Nucleus accumbens (tissue), 56 donors: Measurements from ENCODE around the gene UVSSA.

Source experiments
- DNase-seq, 56 donors: peaks; one replicate each; lab custom pipeline; 2025; lab: John Stamatoyannopoulos, UW

The UVSSA gene

GRCh38 chr4:1375051-1375721, 28.2 kb downstream of the UVSSA start:
- no peak for DNase-seq

- no peak for DNase-seq
Observed at GRCh38 chr4:1375761-1376322, 28.8 kb downstream of the UVSSA start.

- DNase-seq = no peak
Observed at GRCh38 chr4:1376391-1376840, 29.4 kb downstream of the UVSSA start.

GRCh38 chr4:1376841-1377605, 30.0 kb downstream of the UVSSA start:
- no peak for DNase-seq

- no peak for DNase-seq
Observed at GRCh38 chr4:1377606-1378261, 30.7 kb downstream of the UVSSA start.

- no peak for DNase-seq
Observed at GRCh38 chr4:1378559-1379231, 31.7 kb downstream of the UVSSA start.

- DNase-seq = no peak
Observed at GRCh38 chr4:1379351-1379781, 32.4 kb downstream of the UVSSA start.

- no peak for DNase-seq
Observed at GRCh38 chr4:1379801-1380331, 32.9 kb downstream of the UVSSA start.

GRCh38 chr4:1380368-1381151, 33.6 kb downstream of the UVSSA start:
- DNase-seq = no peak

GRCh38 chr4:1381181-1381621, 34.2 kb downstream of the UVSSA start:
- DNase-seq = no peak

- DNase-seq = no peak
Observed at GRCh38 chr4:1381944-1382541, 35.0 kb downstream of the UVSSA start.

GRCh38 chr4:1382776-1383727, 36.0 kb downstream of the UVSSA start:
- DNase-seq = no peak

GRCh38 chr4:1383728-1384591, 37.0 kb downstream of the UVSSA start:
- DNase-seq = no peak

- no peak for DNase-seq
Observed at GRCh38 chr4:1384675-1385372, 37.8 kb downstream of the UVSSA start.

GRCh38 chr4:1385373-1386340, 38.6 kb downstream of the UVSSA start:
- DNase-seq = no peak
